ENCODE data around the gene CD79B.

- TF ChIP-seq EZH2 (IDR thresholded peaks at IDR 0.05; ENCODE audit: insufficient read depth, poor library complexity, severe bottlenecking) (no peak), EZH2phosphoT487 (IDR thresholded peaks at IDR 0.05; ENCODE audit: insufficient read depth, low read depth) (no peak)
Observed at GRCh38 chr17:63930951-63931575, 1.1 kb downstream of the CD79B start.

Data from GM23248 (cell line).